ENCODE measurements around the gene KRT74.
A peak's percentile ranks its signal among the peaks of the same experiment; 100 is the strongest.

GRCh38 chr12:52534482-52534881, 39.2 kb downstream of the KRT74 start:
- TF ChIP-seq CTCF (conservative IDR thresholded peaks at IDR 0.05; ENCODE audit: low read depth, low read length) (peak; percentile 46), EZH2 (IDR thresholded peaks at IDR 0.05; ENCODE audit: low read length, unreplicated experiment) (no peak)

Data from PC-3 (cell line).